Erythroblast (primary cell): Measurements from ENCODE around the gene QSOX1.

ENCODE experiments used
- GATA1 ChIP-seq: IDR thresholded peaks from 2 replicates; pipeline ENCODE4 v1.6.1; 2011; ENCODE audit warnings: low read depth, mild to moderate bottlenecking, control low read depth, low read length, moderate library complexity
- POLR2A ChIP-seq: IDR thresholded peaks from 2 replicates; pipeline ENCODE4 v1.6.1; 2011; ENCODE audit warnings: mild to moderate bottlenecking, low read length

DNA sequence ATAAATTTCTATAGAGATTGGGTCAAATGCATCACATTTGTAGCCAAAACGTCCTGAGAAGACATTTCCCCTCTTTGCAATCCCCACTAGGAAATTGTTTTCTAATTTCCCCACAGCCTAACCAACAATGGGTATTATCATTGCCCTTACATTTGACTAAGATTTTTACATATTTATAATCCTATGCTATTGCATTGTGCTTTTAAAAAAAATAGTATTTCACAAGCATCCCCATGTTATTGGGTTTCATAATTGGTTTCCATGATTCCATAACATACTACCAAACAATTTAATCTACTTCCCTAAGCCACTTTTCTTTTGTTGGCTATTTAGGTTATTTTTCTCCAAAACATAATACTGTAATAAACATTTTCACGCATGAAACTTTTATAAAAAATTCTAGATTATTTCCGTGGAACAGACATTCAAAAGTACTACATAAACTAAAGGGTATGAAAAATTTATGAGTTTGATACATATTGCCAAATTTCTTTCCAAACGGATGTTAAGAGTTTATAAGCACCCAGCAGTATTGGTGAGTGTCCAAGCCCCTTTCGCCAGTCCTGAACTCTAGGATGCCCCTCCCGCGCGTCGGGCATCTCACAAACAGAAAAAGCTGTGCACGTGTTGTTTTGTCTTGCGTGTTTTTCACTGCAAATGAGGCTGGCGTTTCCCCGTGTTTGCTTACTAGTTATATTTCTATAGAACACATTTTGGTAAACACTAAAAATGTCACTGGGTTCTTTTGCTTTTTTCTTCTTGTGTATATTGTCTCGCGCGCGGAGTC, 73.4 kb downstream of the QSOX1 start:
- TF ChIP-seq POLR2A: no peak
- no peak for TF ChIP-seq GATA1
